Neural cell (in vitro differentiated cells): ENCODE results near the gene BCAS1. TPM values are rescaled to one million over a fixed set of nuclear protein-coding genes. Genes with fewer than 3 reads are reported as not detected.

Source experiments
- H2AFZ ChIP-seq: fragments of 200-600, 300-800 bp; sonication (generic), shearing (Covaris generic); 2 replicates; pipeline ENCODE4 v1.6.0; 2014; ENCODE audit warnings: low read depth, mild to moderate bottlenecking, antibody characterized with exemption, low read length, moderate library complexity
- H3F3A ChIP-seq: fragments of 200-600 bp; shearing (Covaris generic); 2 replicates; pipeline ENCODE4 v1.6.1; 2016; ENCODE audit warnings: mild to moderate bottlenecking, moderate library complexity, mixed read lengths, antibody characterized with exemption, low read length; ENCODE audit not compliant: insufficient read depth, poor library complexity, severe bottlenecking
- H3K27ac ChIP-seq: fragments of 200-600, 300-800 bp; sonication (generic), shearing (Covaris generic); 2 replicates; pipeline ENCODE4 v1.5.1; 2014; ENCODE audit warnings: mild to moderate bottlenecking, low read length, moderate library complexity
- H3K27me3 ChIP-seq: fragments of 300-800, 200-600 bp; sonication (generic), shearing (Covaris generic); 2 replicates; pipeline ENCODE4 v1.6.0; 2014; ENCODE audit warnings: mild to moderate bottlenecking, low read depth, low read length, moderate library complexity; ENCODE audit not compliant: insufficient read depth
- H3K36me3 ChIP-seq: fragments of 300-800, 200-600 bp; sonication (generic), shearing (Covaris generic); 2 replicates; pipeline ENCODE4 v1.5.1; 2014; ENCODE audit warnings: mild to moderate bottlenecking, antibody characterized with exemption, low read length, moderate library complexity; ENCODE audit not compliant: insufficient read depth
- H3K4me2 ChIP-seq: fragments of 300-800, 200-600 bp; sonication (generic), shearing (Covaris generic); 2 replicates; pipeline ENCODE4 v1.6.0; 2014; ENCODE audit warnings: mild to moderate bottlenecking, low read length
- H3K4me3 ChIP-seq: fragments of 300-800, 200-600 bp; sonication (generic), shearing (Covaris generic); 2 replicates; pipeline ENCODE4 v1.5.1; 2014; ENCODE audit warnings: mild to moderate bottlenecking, low read length, moderate library complexity
- H3K79me2 ChIP-seq: fragments of 200-600 bp; shearing (Covaris generic); replicated peaks from 2 replicates; pipeline ENCODE4 v1.6.0; 2014; ENCODE audit warnings: mild to moderate bottlenecking, low read length, moderate library complexity; ENCODE audit not compliant: insufficient read depth
- H3K9ac ChIP-seq: fragments of 300-800, 200-600 bp; sonication (generic), shearing (Covaris generic); 2 replicates; pipeline ENCODE4 v1.6.1; 2016; ENCODE audit warnings: mild to moderate bottlenecking, low read length, mixed read lengths
- H3K9me2 ChIP-seq: fragments of 200-600 bp; shearing (Covaris generic); 2 replicates; pipeline ENCODE4 v1.6.1; 2016; ENCODE audit warnings: mild to moderate bottlenecking, low read length, mixed read lengths; ENCODE audit not compliant: insufficient read depth
- H3K9me3 ChIP-seq: fragments of 200-600, 300-800 bp; sonication (generic), shearing (Covaris generic); 2 replicates; pipeline ENCODE4 v1.6.1; 2016; ENCODE audit warnings: mild to moderate bottlenecking, mixed run types, low read length, moderate library complexity, mixed read lengths
- H4K20me1 ChIP-seq: fragments of 200-600 bp; shearing (Covaris generic); 2 replicates; pipeline ENCODE4 v1.6.1; 2016; ENCODE audit warnings: mild to moderate bottlenecking, mixed run types; ENCODE audit not compliant: insufficient read depth
- EP300 ChIP-seq: fragments of 450-650 bp; conservative IDR thresholded peaks from 2 replicates; pipeline ENCODE4 v1.6.1; 2014; ENCODE audit warnings: antibody characterized with exemption, mild to moderate bottlenecking, moderate library complexity; ENCODE audit not compliant: poor library complexity, severe bottlenecking
- EZH2 ChIP-seq: fragments of 200-600, 300-800 bp; shearing (Covaris generic), sonication (generic); IDR thresholded peaks from 2 replicates; pipeline ENCODE4 v1.6.1; 2014; ENCODE audit warnings: antibody characterized with exemption, low read length, borderline replicate concordance, mild to moderate bottlenecking; ENCODE audit not compliant: insufficient read depth, poor library complexity, severe bottlenecking
- MXI1 ChIP-seq: fragments of 450-650 bp; conservative IDR thresholded peaks from 2 replicates; pipeline ENCODE4 v1.6.1; 2014; ENCODE audit warnings: antibody characterized with exemption, mild to moderate bottlenecking; ENCODE audit not compliant: poor library complexity, severe bottlenecking
- POLR2AphosphoS5 ChIP-seq: IDR thresholded peaks from 2 replicates; pipeline ENCODE4 v1.6.1; 2012
- RAD21 ChIP-seq: fragments of 450-650 bp; conservative IDR thresholded peaks from 2 replicates; pipeline ENCODE4 v1.6.1; 2014; ENCODE audit warnings: antibody characterized with exemption, mild to moderate bottlenecking, moderate library complexity
- SMC3 ChIP-seq: fragments of 450-650 bp; conservative IDR thresholded peaks from 2 replicates; pipeline ENCODE4 v1.6.1; 2014; ENCODE audit warnings: antibody characterized with exemption, mild to moderate bottlenecking, moderate library complexity; ENCODE audit not compliant: poor library complexity
- TAF1 ChIP-seq: IDR thresholded peaks from 2 replicates; pipeline ENCODE4 v1.6.1; 2012; ENCODE audit warnings: low read depth
- polyA plus RNA-seq: library from polyadenylated mRNA; depleted of rRNA; stranded (reverse); fragments of >200 nt; gene quantifications from 2 replicates; pipeline ENCODE4 v1.2.3, GENCODE V29; 2014
- TF ChIP-seq, protein P1 (sequence below): fragments of 450-650 bp; IDR thresholded peaks from 2 replicates; pipeline ENCODE4 v1.5.1; 2014; ENCODE audit warnings: antibody characterized with exemption, mild to moderate bottlenecking, moderate library complexity; ENCODE audit not compliant: poor library complexity, severe bottlenecking
- TF ChIP-seq, protein P2 (sequence below): IDR thresholded peaks from 2 replicates; pipeline ENCODE4 v1.6.1; 2012; ENCODE audit warnings: borderline replicate concordance

The BCAS1 gene
- polyA plus RNA-seq, 1 donor from 2014 or later, result not detected

DNA sequence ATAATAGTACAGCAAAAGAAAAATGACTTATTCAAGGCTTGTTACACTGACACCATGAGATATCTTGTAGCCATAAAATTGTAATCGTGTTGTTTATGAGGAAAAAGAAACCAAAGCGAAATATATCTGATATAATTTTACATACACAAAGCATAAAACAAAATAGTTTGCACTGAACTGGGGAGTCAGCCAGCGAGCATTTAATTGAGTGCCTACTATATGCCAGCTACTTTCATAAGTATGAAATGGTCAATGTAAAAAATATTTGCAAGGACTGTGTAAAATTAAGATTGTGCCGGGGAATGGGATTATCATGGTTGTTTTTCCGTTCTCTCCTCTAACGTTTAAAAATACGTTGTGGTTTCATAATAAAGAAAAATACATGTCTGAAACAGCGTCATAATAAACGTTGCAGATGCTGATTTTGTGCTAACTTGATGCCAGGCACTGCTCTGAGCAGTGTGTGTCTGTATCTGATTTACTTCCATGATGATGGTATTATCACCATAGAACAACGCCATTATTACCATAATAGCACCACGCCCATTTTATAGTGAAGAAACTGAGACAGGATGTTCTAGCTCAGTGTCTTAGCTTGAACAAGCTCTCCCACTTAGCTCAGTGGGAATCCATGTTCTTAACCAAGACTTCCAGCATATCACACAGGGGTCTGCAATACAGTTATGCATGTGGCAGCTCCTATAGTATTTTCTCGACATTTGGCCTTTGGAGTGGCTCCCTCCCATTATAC lies 144.6 kb downstream of the BCAS1 start:
- H3K79me2 ChIP-seq, result no peaks in the 10 kb centered on the region
- H3K27me3 ChIP-seq, result no peaks in the 10 kb centered on the region
- no peaks in the 10 kb centered on the region for H3F3A ChIP-seq
- TF ChIP-seq TAF1, result no peak
- no peak for TF ChIP-seq SMC3
- TF ChIP-seq POLR2AphosphoS5, result no peak
- TF ChIP-seq, protein P1, sequence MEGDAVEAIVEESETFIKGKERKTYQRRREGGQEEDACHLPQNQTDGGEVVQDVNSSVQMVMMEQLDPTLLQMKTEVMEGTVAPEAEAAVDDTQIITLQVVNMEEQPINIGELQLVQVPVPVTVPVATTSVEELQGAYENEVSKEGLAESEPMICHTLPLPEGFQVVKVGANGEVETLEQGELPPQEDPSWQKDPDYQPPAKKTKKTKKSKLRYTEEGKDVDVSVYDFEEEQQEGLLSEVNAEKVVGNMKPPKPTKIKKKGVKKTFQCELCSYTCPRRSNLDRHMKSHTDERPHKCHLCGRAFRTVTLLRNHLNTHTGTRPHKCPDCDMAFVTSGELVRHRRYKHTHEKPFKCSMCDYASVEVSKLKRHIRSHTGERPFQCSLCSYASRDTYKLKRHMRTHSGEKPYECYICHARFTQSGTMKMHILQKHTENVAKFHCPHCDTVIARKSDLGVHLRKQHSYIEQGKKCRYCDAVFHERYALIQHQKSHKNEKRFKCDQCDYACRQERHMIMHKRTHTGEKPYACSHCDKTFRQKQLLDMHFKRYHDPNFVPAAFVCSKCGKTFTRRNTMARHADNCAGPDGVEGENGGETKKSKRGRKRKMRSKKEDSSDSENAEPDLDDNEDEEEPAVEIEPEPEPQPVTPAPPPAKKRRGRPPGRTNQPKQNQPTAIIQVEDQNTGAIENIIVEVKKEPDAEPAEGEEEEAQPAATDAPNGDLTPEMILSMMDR, result no peak
- TF ChIP-seq EP300, result no peak
- TF ChIP-seq, protein P2, sequence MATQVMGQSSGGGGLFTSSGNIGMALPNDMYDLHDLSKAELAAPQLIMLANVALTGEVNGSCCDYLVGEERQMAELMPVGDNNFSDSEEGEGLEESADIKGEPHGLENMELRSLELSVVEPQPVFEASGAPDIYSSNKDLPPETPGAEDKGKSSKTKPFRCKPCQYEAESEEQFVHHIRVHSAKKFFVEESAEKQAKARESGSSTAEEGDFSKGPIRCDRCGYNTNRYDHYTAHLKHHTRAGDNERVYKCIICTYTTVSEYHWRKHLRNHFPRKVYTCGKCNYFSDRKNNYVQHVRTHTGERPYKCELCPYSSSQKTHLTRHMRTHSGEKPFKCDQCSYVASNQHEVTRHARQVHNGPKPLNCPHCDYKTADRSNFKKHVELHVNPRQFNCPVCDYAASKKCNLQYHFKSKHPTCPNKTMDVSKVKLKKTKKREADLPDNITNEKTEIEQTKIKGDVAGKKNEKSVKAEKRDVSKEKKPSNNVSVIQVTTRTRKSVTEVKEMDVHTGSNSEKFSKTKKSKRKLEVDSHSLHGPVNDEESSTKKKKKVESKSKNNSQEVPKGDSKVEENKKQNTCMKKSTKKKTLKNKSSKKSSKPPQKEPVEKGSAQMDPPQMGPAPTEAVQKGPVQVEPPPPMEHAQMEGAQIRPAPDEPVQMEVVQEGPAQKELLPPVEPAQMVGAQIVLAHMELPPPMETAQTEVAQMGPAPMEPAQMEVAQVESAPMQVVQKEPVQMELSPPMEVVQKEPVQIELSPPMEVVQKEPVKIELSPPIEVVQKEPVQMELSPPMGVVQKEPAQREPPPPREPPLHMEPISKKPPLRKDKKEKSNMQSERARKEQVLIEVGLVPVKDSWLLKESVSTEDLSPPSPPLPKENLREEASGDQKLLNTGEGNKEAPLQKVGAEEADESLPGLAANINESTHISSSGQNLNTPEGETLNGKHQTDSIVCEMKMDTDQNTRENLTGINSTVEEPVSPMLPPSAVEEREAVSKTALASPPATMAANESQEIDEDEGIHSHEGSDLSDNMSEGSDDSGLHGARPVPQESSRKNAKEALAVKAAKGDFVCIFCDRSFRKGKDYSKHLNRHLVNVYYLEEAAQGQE, result no peak
- no peak for TF ChIP-seq EZH2
- TF ChIP-seq RAD21, result no peak
- TF ChIP-seq MXI1, result no peak
- H3K4me2 ChIP-seq, result no peak overlapping the region
- H3K27ac ChIP-seq, result no peak overlapping the region
- no peaks in the 10 kb centered on the region for H4K20me1 ChIP-seq
- H3K9ac ChIP-seq, result no peak overlapping the region
- no peaks in the 10 kb centered on the region for H3K9me2 ChIP-seq
- H2AFZ ChIP-seq, result no peak overlapping the region
- H3K4me3 ChIP-seq, result no peak overlapping the region
- H3K36me3 ChIP-seq, result no peaks in the 10 kb centered on the region
- no peaks in the 10 kb centered on the region for H3K9me3 ChIP-seq

DNA sequence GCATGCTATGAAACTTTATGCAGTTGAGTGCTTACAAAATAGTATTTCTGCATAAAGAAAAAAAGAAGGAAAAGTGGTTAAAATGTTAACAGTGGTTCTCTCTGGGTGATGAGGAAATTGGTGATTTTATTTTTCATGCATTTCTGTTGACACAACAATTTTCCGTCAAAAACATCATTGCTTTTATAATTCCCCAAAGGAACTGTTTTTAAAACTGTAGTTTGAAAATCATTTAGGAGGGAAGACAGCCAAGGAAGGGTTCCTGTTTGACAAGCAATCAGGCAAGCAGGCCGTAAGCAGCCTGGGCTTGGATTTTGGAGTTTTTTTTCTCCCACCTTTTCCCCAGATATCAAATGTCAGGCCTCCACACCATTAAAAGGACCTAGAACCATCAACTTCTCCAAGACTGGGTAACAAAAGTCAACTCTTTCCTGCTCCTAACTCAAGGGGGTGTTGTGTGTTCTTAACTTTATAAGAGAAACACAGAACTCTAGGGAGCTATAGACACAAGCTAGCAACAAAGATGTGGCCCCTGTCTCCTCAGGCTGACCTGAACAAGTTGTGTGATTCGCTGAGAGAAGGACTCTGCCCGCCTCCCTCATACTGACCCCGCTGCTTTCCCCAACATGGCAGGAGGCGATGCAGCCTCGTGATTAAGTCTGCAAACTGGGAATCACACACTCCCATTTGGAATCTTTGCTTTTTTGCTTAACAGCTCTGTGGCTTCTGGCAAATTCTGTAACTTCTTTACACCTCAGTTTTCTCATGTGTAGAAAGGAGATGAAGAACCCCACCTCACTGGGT lies 146.6 kb downstream of the BCAS1 start:
- H3K27ac ChIP-seq, result no peak overlapping the region
- H3F3A ChIP-seq, result no peaks in the 10 kb centered on the region
- no peaks in the 10 kb centered on the region for H3K9me2 ChIP-seq
- H4K20me1 ChIP-seq, result no peaks in the 10 kb centered on the region
- H3K9ac ChIP-seq, result no peak overlapping the region
- no peaks in the 10 kb centered on the region for H3K79me2 ChIP-seq
- TF ChIP-seq EZH2 (no peak), RAD21 (no peak), TAF1 (no peak), MXI1 (no peak), POLR2AphosphoS5 (no peak), SMC3 (no peak), EP300 (no peak)
- TF ChIP-seq, protein P2, result no peak
- TF ChIP-seq, protein P1, result no peak
- H3K36me3 ChIP-seq, result no peaks in the 10 kb centered on the region
- H3K27me3 ChIP-seq, result no peaks in the 10 kb centered on the region
- H3K9me3 ChIP-seq, result no peaks in the 10 kb centered on the region
- no peak overlapping the region for H3K4me3 ChIP-seq
- H3K4me2 ChIP-seq, result no peak overlapping the region
- no peak overlapping the region for H2AFZ ChIP-seq
